Activated CD8-positive, alpha-beta T cell treated with anti-CD3 and anti-CD28 coated beads for 36 hours (primary cell): ENCODE results near the gene TEX101. TPM values are rescaled to one million over a fixed set of nuclear protein-coding genes. Genes with fewer than 3 reads are reported as not detected.
"Not testable (repeated sequence)": the region's sequence is repeated elsewhere in the genome, so short reads cannot be mapped to it uniquely, and the experiment has no call there.

Experiments
- ATAC-seq: fragments of 200-7000 bp; cut with Tn5 transposase; one replicate; pipeline ENCODE4 v1.10.0; 2021; ENCODE audit warnings: mild to moderate bottlenecking, moderate library complexity
- CTCF ChIA-PET: fragments of 350-600 bp; sonication (Branson Sonifier 250); formaldehyde crosslinking; loops from one replicate; lab custom pipeline; 2021; ENCODE audit warnings: antibody characterized with exemption; lab: Charles Lee
- POLR2A ChIA-PET: fragments of 350-600 bp; sonication (Branson Sonifier 250); formaldehyde crosslinking; loops from one replicate; lab custom pipeline; 2021; ENCODE audit warnings: antibody characterized with exemption; lab: Charles Lee
- DNase-seq: peaks from one replicate; pipeline ENCODE4 v3.0.0-alpha.2; 2020
- H3K27ac Mint-ChIP-seq: one replicate; pipeline ENCODE4 v1.8.0; 2021; ENCODE audit warnings: mild to moderate bottlenecking, mixed read lengths
- H3K27me3 Mint-ChIP-seq: one replicate; pipeline ENCODE4 v1.8.0; 2021; ENCODE audit warnings: mixed read lengths
- H3K36me3 Mint-ChIP-seq: one replicate; pipeline ENCODE4 v1.8.0; 2021; ENCODE audit warnings: low read depth, mixed read lengths
- H3K4me1 Mint-ChIP-seq: one replicate; pipeline ENCODE4 v1.8.0; 2021; ENCODE audit warnings: low read depth, mixed read lengths
- H3K4me3 Mint-ChIP-seq: one replicate; pipeline ENCODE4 v1.8.0; 2021; ENCODE audit warnings: mild to moderate bottlenecking, moderate library complexity, mixed read lengths
- H3K9me3 Mint-ChIP-seq: one replicate; pipeline ENCODE4 v1.8.0; 2021; ENCODE audit warnings: mixed read lengths
- intact Hi-C: fragments of 100-400 bp; cut with micrococcal nuclease; formaldehyde crosslinking; loops from one replicate; pipeline ENCODE4 v1.10.0; 2022
- total RNA-seq, 2 experiments: library from RNA; stranded (reverse); gene quantifications; one replicate each; pipeline ENCODE4 v1.2.3, GENCODE V29; 2021
- TF ChIP-seq, protein P1 (sequence below): fragments of 200-600 bp; IDR thresholded peaks from one replicate; pipeline ENCODE4 v1.8.0; 2022; ENCODE audit warnings: antibody characterized with exemption, mild to moderate bottlenecking

The TEX101 gene
- total RNA-seq, 2 experiments from 2014 or later = not detected

DNA sequence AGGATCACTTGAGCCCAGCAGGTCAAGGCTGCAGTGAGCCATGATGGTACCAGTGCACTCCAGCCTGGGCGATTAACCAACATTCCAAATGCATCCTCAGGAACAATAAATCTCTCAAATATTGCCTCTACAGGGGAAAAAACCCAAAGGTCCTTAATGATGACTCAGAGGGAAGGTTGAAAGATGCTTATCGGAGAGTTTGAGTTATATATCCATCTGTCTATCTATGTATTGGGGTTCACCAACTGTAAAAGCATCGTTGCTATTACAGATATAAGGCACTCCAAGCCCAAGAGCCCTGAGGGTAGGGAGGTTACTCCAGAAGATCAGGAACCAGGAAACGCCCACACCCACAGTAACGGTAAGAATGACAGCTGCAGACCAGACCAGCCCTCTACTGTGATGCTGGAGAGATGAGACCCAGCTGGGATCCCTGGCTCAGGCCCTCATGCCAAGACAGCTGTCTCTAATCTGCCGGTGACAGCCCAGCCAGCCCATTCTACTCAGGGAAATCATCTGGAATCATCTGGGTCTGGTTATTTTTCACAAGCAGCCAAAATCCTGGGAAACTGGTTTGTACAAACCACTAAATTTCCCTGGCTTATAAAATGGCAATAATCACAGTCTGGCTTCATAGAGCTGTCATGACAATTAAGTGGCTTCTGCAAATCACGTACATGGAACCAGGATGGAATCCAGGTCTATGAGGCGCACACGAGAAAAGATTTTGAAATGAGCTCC, 23.8 kb downstream of the TEX101 start:
- peak overlapping the region; percentile 66 for H3K27ac Mint-ChIP-seq
- H3K27me3 Mint-ChIP-seq = no peaks in the 10 kb centered on the region
- CTCF ChIA-PET = interaction anchor here (1.0 to 11.8 kb wide), 7 partner anchors 9 to 156 kb away, joined by 3 to 328 read pairs (median 6); no protein-coding TSS in a partner anchor
- no peaks in the 10 kb centered on the region for H3K9me3 Mint-ChIP-seq
- TF ChIP-seq, protein P1, sequence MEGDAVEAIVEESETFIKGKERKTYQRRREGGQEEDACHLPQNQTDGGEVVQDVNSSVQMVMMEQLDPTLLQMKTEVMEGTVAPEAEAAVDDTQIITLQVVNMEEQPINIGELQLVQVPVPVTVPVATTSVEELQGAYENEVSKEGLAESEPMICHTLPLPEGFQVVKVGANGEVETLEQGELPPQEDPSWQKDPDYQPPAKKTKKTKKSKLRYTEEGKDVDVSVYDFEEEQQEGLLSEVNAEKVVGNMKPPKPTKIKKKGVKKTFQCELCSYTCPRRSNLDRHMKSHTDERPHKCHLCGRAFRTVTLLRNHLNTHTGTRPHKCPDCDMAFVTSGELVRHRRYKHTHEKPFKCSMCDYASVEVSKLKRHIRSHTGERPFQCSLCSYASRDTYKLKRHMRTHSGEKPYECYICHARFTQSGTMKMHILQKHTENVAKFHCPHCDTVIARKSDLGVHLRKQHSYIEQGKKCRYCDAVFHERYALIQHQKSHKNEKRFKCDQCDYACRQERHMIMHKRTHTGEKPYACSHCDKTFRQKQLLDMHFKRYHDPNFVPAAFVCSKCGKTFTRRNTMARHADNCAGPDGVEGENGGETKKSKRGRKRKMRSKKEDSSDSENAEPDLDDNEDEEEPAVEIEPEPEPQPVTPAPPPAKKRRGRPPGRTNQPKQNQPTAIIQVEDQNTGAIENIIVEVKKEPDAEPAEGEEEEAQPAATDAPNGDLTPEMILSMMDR = no peak
- ATAC-seq (peak; percentile 45), DNase-seq (peak; percentile 31)
- H3K36me3 Mint-ChIP-seq = no peaks in the 10 kb centered on the region
- POLR2A ChIA-PET = interaction anchor here (0.5 to 1.7 kb wide), 3 partner anchors 25 to 81 kb away, joined by 3 to 5 read pairs (median 3); no protein-coding TSS in a partner anchor
- H3K4me1 Mint-ChIP-seq = peaks cover 36% of the 10 kb centered on the region
- intact Hi-C loops = no loop called here
- no peak overlapping the region for H3K4me3 Mint-ChIP-seq

DNA sequence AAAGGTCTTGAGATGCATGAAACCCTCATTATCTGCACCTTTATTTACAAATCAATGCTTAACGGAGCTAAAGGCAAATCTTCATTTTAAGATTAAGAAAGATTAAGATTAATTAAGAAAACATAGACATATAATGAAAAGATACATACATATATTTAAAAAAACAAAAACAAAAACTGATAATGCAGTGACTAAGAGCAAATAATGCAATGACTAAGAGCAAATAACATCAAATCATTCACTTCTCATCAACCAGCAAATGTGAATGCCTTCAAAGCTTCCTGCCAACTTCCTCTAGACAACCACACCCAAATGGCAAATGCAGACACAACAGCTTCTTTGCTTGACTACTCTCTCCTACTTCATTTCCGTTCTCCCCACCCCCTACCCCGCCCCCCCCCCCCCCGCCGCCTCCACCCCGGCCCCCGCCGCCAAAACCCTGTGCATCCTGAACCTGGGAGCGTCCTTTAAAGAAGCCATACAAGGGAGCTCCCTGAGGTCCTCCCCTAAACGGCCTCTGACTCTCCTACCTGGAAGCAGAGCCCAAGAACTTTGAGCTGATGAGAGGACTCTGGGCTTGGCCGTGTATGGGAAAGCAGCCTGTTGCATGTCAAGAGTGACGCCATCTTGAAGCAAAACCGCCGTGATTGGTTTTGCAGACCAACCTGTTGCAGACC, 24.5 kb downstream of the TEX101 start:
- intact Hi-C loops = no loop called here
- ChIA-PET POLR2A (interaction anchor here (0.5 to 1.7 kb wide), 4 partner anchors 24 to 89 kb away, joined by 3 to 6 read pairs (median 4); partner anchors contain the start of gene ETHE1), CTCF (interaction anchor here (1.0 to 11.8 kb wide), 7 partner anchors 9 to 156 kb away, joined by 3 to 328 read pairs (median 6); no protein-coding TSS in a partner anchor)
- Mint-ChIP-seq H3K27ac (no peak overlapping the region), H3K27me3 (no peaks in the 10 kb centered on the region), H3K36me3 (no peaks in the 10 kb centered on the region), H3K9me3 (no peaks in the 10 kb centered on the region), H3K4me1 (peaks cover 38% of the 10 kb centered on the region), H3K4me3 (no peak overlapping the region)
- DNase-seq (no peak), ATAC-seq (peak; percentile 86)
- TF ChIP-seq, protein P1 = no peak

DNA sequence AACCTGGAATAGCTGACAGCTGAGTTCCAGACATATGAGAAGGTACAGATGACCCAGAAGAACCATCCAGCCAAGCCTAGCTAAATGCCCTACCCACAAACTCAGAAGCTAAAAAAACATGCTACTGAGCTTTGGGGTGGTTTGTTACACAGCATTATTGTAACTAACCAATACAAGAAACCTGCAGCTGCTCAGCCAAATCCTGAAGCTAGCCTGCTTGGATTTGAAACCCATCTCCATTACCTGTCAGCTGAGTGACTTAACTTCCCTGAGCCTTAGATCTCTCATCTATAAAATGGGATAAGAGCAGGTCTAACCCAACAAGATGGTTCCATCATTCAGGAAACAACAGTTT, 25.0 kb downstream of the TEX101 start:
- H3K9me3 Mint-ChIP-seq = no peaks in the 10 kb centered on the region

DNA sequence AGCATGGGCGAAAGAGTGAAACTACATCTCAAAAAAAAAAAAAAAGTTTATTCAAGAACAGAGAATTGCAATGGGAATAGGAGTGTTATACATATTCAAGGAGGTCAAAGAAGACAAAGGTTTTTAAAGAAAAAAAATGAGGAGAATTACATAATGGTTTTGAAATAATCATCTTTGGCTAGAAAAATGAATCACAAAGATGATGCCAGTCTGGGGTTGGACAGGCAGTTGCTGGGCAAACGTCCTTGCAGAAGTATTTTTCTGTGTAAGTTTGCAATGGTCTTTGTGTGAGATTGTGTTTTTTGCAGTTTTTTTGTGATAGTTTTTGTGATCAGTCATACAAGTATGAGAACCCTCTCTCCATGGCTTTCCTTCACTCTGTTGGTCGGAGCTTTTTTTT, 27.0 kb downstream of the TEX101 start:
- H3K4me3 Mint-ChIP-seq = no peak overlapping the region
- TF ChIP-seq, protein P1 = no peak
- intact Hi-C loops = no loop called here
- no peak overlapping the region for H3K27ac Mint-ChIP-seq
- H3K27me3 Mint-ChIP-seq = no peaks in the 10 kb centered on the region
- no peaks in the 10 kb centered on the region for H3K9me3 Mint-ChIP-seq
- CTCF ChIA-PET = interaction anchor here (1.2 to 11.8 kb wide), 3 partner anchors 10 to 80 kb away, joined by 4 to 328 read pairs (median 7); no protein-coding TSS in a partner anchor
- ATAC-seq (no peak), DNase-seq (no peak)
- H3K4me1 Mint-ChIP-seq = peaks cover 36% of the 10 kb centered on the region
- POLR2A ChIA-PET = interaction anchor here (0.6 kb wide), 2 partner anchors 51 to 91 kb away, joined by 3 read pairs; partner anchors contain the start of gene ZNF575
- no peaks in the 10 kb centered on the region for H3K36me3 Mint-ChIP-seq

More for the DNA sequence above, 25.0 kb downstream of the TEX101 start:
- Mint-ChIP-seq H3K27me3 (no peaks in the 10 kb centered on the region), H3K36me3 (no peaks in the 10 kb centered on the region), H3K4me1 (peaks cover 38% of the 10 kb centered on the region), H3K4me3 (no peak overlapping the region), H3K27ac (no peak overlapping the region)
- ATAC-seq = no peak
- CTCF ChIA-PET = interaction anchor here (1.2 to 11.8 kb wide), 5 partner anchors 8 to 155 kb away, joined by 3 to 328 read pairs (median 11); no protein-coding TSS in a partner anchor
- no peak for DNase-seq
- intact Hi-C loops = no loop called here
- POLR2A ChIA-PET = interaction anchor here (0.8 to 1.1 kb wide), 2 partner anchors 64 to 88 kb away, joined by 3 to 6 read pairs; partner anchors contain the start of gene ETHE1
- TF ChIP-seq, protein P1 = no peak

DNA sequence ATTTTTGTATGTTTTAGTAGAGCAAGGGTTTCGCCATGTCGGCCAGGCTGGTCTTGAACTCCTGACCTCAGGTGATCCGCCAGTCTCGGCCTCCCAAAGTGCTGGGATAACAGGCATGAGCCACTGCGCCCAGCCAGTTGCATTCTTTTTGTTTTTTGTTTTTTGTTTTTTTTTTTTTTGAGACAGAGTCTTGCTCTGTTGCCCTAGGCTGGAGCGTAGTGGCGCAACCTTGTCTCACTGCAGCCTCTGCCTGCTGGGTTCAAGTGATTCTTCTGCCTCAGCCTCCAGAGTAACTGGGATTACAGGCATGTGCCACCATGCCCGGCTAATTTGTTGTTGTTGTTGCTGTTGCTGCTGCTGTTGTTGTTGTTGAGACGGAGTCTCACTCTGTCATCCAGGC, 29.4 kb downstream of the TEX101 start:
- H3K27ac Mint-ChIP-seq, H3K27me3 Mint-ChIP-seq, ATAC-seq, intact Hi-C loops, DNase-seq, POLR2A ChIA-PET, H3K9me3 Mint-ChIP-seq, H3K36me3 Mint-ChIP-seq, H3K4me3 Mint-ChIP-seq: not testable (repeated sequence)
- peaks cover 20% of the 10 kb centered on the region for H3K4me1 Mint-ChIP-seq
- CTCF ChIA-PET = interaction anchor here (2.7 to 11.8 kb wide), 2 partner anchors 11 to 78 kb away, joined by 8 to 328 read pairs; no protein-coding TSS in a partner anchor
